GM12801 (cell line): ENCODE data around the gene MIPEP.

Source experiments
- CTCF ChIP-seq: IDR thresholded peaks from one replicate; pipeline ENCODE4 v1.5.1; 2011; ENCODE audit warnings: control low read depth; ENCODE audit not compliant: insufficient read length; ENCODE audit errors: extremely low read depth

The MIPEP gene

GRCh38 chr13:23808803-23809202 is 80.4 kb downstream of the MIPEP start:
- TF ChIP-seq CTCF = no peak

- no peak for TF ChIP-seq CTCF
Observed at GRCh38 chr13:23806874-23807526, 82.2 kb downstream of the MIPEP start.

GRCh38 chr13:23805821-23806220 is 83.4 kb downstream of the MIPEP start:
- TF ChIP-seq CTCF = no peak

- TF ChIP-seq CTCF = no peak
Observed at GRCh38 chr13:23805122-23805521, 84.1 kb downstream of the MIPEP start.

GRCh38 chr13:23804166-23804565 is 85.0 kb downstream of the MIPEP start:
- TF ChIP-seq CTCF = no peak

- TF ChIP-seq CTCF = no peak
Observed at GRCh38 chr13:23801141-23801540, 88.1 kb downstream of the MIPEP start.

GRCh38 chr13:23799945-23800344 is 89.3 kb downstream of the MIPEP start:
- TF ChIP-seq CTCF = no peak
